ENCODE results near the gene CD53. TPM values are rescaled to one million over a fixed set of nuclear protein-coding genes. Genes with fewer than 3 reads are reported as not detected.

Gene CD53
- total RNA-seq, 1 donor from 2014 or later: 228 TPM

DNA sequence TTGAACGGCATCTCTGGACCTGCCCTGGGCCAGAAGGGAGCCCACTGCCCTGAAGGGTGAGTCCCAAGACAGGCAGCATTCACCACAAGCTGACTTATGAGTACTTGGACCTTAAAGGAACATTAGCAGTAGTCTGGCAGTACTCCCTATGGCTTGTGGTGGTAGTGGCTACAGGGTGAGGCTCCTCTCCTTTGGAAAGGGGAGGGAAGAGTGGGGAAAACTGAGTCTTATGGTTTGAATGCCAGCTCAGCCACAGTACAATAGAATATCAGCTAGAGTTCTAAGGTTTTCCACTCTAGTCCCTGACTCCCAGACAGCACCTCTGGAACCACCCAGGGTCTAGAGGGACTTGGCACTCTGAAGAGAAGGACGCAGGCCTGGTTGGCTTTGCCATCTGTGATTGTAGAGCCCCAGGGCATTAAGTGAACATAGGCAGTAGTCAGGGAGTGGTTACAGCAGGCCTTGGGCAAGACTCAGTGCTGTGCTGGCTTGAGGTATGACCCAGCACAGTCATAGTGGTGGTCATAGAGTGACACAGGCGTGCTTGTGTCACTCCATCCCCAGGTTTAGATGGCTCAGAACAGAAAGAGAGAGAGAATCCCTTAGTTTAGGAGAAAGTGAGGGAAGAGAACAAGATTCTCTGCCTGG lies 31.0 kb downstream of the CD53 start:
- Histone ChIP-seq H3K27ac (no peak overlapping the region), H3K27me3 (ENCODE audit: low read depth) (no peaks in the 10 kb centered on the region), H3K36me3 (peaks cover 14% of the 10 kb centered on the region), H3K9me3 (no peaks in the 10 kb centered on the region), H3K4me3 (no peak overlapping the region), H3K4me1 (no peaks in the 10 kb centered on the region)
- no peak for TF ChIP-seq CTCF (IDR thresholded peaks at IDR 0.05)
- intact Hi-C loops (cut with DNase I): no loop called here
- ATAC-seq: peak in 1 of 2 donors; percentile 35
- DNase-seq: no peak

DNA sequence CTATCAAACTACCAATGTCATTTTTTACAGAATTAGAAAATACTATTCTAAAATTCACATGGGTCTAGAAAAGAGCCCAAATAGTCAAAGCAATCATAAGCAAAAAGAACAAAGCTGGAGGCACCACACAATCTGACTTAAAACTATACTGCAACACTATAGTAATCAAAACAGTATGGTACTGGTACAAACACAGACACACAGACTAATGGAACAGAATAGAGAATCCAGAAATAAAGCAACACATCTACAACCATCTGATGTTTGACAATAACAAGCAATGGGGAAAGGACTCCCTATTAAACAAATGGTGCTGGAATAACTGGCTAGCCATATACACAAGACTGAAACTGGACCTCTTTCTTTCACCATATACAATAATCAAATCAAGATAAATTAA lies 39.8 kb downstream of the CD53 start:
- H3K36me3 ChIP-seq: no peaks in the 10 kb centered on the region
- no peaks in the 10 kb centered on the region for H3K9me3 ChIP-seq
- no peak overlapping the region for H3K4me3 ChIP-seq
- no peak for DNase-seq
- H3K4me1 ChIP-seq: no peaks in the 10 kb centered on the region
- no peak for TF ChIP-seq CTCF (IDR thresholded peaks at IDR 0.05)
- H3K27me3 ChIP-seq (ENCODE audit: low read depth): no peaks in the 10 kb centered on the region
- ATAC-seq: no peak
- intact Hi-C loops (cut with DNase I): no loop called here
- no peak overlapping the region for H3K27ac ChIP-seq

DNA sequence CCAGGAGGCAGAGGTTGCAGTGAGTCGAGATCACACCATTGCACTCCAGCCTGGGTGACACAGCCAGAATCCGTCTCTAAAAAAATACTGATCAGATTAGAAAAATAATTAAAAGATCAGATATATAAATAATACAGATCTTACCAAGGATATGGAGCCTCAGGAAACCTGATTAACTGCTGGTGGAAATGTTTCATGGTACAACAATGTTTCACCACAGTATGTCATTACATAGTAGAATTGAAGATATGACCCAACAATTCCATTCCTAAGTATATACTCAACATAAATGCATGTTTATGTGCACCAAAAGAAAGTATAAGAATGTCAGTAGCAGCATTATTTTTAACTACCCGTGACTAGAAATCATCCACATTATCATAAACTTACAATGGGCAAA lies 41.7 kb downstream of the CD53 start:
- intact Hi-C loops (cut with DNase I): no loop called here
- no peaks in the 10 kb centered on the region for H3K36me3 ChIP-seq
- H3K27me3 ChIP-seq (ENCODE audit: low read depth): no peaks in the 10 kb centered on the region
- no peak overlapping the region for H3K4me3 ChIP-seq
- no peak for TF ChIP-seq CTCF (IDR thresholded peaks at IDR 0.05)
- no peak for ATAC-seq
- DNase-seq: no peak
- H3K9me3 ChIP-seq: no peaks in the 10 kb centered on the region
- H3K27ac ChIP-seq: no peak overlapping the region
- H3K4me1 ChIP-seq: no peaks in the 10 kb centered on the region

- no peak for DNase-seq
- Histone ChIP-seq H3K27me3 (ENCODE audit: low read depth) (no peaks in the 10 kb centered on the region), H3K36me3 (no peaks in the 10 kb centered on the region), H3K4me3 (no peak overlapping the region), H3K4me1 (no peaks in the 10 kb centered on the region), H3K9me3 (no peaks in the 10 kb centered on the region), H3K27ac (no peak overlapping the region)
- no peak for ATAC-seq
- intact Hi-C loops (cut with DNase I): no loop called here
- no peak for TF ChIP-seq CTCF (IDR thresholded peaks at IDR 0.05)
These were observed 42.9 kb downstream of the CD53 start for GRCh38 chr1:110915804-110916203.

DNA sequence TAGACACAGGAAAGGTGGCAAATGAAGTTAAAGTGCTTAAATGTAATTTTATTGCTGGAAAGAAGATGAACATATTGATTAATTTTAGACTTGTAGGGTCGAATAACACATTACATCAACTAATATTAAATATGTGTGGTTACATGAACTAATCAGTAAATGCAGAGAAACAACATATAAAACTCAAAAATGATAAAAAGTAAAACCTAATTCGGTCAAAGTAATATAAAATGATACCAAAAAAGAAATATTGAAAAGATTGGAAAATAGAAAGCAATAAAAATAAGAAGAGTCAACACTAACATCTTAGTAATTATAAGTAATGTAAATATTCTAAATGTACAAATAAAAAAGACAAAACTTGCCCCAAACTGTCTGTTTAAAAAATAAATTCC lies 43.3 kb downstream of the CD53 start:
- H3K4me3 ChIP-seq: no peak overlapping the region
- no peaks in the 10 kb centered on the region for H3K27me3 ChIP-seq (ENCODE audit: low read depth)
- TF ChIP-seq CTCF (IDR thresholded peaks at IDR 0.05): no peak
- intact Hi-C loops (cut with DNase I): no loop called here
- DNase-seq: no peak
- ATAC-seq: no peak
- H3K4me1 ChIP-seq: no peaks in the 10 kb centered on the region
- no peaks in the 10 kb centered on the region for H3K36me3 ChIP-seq
- no peaks in the 10 kb centered on the region for H3K9me3 ChIP-seq
- H3K27ac ChIP-seq: no peak overlapping the region
